C4-2B (cell line): ENCODE data around the gene VWF.

ENCODE experiments used
- CTCF ChIP-seq: fragments of 450-650 bp; conservative IDR thresholded peaks from 2 replicates; pipeline ENCODE4 v1.5.1; 2017; ENCODE audit warnings: mild to moderate bottlenecking
- ZFX ChIP-seq: fragments of 450-650 bp; IDR thresholded peaks from 2 replicates; pipeline ENCODE4 v1.6.1; 2017

DNA sequence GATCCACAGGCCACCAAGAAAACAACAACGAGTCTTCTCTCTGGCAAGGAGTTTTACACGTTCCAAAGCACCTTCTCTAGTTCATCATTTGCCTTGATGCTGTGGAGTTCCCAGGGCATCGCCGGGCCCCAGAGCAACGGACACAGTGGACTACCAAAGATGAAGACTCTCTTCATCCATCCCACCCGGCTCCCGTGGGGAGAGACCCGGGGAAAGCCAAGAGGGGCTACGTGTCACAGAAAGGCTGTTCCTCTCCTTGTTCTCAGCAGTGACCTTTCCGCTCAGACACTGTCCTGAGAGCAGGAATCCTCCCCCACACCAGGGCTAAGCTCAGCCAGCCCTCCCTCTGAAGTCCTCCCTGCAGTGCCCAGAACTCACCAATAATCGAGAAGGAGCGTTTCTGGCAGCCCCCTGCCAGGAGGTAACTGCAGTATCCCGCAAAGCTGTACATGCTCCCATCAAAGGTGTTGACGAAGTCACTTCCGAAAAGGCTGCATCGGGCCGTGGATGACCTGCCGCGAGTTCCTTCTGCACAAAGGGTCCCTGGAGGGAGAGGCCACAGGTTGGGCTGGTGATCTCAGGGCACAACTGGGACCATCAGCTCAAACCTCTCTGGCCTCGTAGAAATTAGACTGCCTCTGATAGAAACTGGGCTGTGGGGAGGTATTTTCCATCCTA is 3.5 kb downstream of the VWF start:
- TF ChIP-seq CTCF: no peak
- no peak for TF ChIP-seq ZFX
